Femur (tissue), 1 donor: ENCODE results near the gene CIP2A.

ENCODE experiments used
- DNase-seq: peaks from one replicate; pipeline ENCODE4 v3.0.0-alpha.2; 2017

The CIP2A gene

GRCh38 chr3:108555966-108556581, 33.2 kb downstream of the CIP2A start:
- no peak for DNase-seq

DNA sequence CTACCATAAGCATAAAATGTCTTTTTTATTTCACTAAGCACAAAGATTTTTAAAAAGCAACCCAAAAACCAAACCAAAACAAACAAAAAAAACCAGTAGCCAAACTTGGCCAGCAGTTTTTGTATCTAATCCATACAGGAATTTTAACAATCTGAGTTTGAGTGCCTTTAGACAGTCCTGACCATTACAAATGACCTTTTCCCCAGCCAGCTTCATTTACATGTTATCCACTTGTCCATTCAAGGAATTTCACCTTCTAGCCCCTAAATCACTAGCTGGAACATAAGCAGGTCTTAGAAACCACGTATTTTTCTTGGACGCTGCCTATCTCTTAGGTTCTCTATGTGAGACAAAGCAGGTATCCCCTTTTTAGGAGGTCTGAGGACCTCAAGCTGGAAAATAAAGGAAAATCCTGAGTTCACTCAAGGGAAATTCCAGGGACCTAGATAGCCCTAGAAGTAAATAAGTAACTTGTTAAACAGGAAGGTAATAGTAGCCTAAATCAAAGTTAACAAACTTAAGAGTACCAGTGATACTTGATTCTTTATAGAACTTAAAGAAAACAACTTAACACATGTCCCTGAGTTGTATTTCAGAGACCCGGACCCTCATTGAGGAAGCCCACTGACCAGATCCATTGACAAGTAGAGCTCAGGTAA, 34.2 kb downstream of the CIP2A start:
- no peak for DNase-seq

DNA sequence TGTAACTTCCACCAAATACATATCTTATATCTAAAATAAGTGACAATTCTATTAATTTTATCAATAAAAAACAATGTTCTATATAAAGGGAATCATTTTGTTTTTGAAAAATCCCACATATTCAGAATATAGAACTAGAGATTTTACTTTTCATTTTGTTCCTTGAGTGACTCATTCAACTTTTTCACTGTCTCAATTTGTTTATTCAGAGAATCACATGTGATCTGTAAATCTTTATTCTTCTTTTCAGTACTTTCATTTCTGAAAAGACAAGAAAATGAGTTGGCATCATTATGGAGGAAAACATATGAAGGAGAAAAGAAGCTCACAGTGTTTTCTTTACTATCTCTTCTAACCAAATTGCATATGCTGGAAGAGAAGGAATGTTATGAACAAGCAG, 35.0 kb downstream of the CIP2A start:
- no peak for DNase-seq

- no peak for DNase-seq
Observed at GRCh38 chr3:108552267-108553159, 36.7 kb downstream of the CIP2A start.

DNA sequence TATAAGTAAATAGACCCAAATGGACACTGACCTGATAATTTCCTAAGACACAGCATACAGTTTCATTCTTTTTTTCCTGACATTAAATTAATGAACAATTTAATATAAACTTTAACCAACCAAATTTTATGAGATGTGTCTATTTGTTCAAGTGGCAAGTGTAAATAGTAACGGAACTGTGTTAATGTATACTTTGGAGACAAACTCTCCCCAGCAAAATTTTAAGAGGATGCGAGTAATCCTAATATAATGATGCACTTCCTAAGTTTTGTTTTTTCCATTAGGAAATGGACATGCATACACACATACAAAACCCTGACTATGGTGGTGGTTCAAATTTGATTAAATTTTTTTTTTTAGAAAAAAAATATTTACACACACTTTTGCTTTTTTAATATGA, 40.4 kb downstream of the CIP2A start:
- no peak for DNase-seq

DNA sequence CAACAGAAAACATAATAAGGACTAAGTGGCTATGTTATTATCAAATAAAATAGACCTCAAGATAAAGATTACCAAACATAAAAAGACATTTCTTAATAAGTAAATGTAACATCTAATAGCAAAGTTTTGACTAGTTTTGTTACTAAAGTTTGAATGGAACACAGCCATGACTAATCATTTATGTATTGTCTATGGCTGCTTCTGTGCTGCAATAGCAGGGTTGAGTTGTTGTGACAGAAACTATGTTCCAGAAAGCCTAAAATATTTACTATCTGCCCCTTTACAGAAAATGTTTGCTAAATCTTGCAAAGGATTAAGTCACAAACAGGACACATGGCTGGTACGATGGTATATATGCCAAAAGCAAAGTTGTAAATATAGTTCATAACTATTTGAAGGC, 40.9 kb downstream of the CIP2A start:
- no peak for DNase-seq

DNA sequence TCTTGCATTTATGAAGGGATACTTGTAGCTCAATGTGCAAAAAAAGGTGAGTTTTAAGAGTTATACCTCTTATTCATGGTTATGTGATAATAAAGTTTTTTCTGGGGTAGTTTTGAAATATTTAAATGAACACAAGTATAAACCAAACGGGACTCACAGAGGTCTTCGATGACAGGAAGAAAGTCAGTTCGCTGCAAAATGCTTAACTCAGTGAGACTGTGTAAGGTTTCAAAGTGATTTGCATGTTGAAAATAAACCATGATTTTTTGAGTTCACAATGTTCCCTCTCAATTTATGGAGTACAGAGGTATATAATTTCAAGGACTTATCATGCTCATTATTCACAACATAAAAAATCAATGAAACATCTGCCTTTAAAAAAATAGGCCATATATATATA, 42.5 kb downstream of the CIP2A start:
- no peak for DNase-seq

GRCh38 chr3:108546247-108546646, 43.0 kb downstream of the CIP2A start:
- no peak for DNase-seq

- no peak for DNase-seq
Observed at GRCh38 chr3:108538083-108538482, 51.2 kb downstream of the CIP2A start.

DNA sequence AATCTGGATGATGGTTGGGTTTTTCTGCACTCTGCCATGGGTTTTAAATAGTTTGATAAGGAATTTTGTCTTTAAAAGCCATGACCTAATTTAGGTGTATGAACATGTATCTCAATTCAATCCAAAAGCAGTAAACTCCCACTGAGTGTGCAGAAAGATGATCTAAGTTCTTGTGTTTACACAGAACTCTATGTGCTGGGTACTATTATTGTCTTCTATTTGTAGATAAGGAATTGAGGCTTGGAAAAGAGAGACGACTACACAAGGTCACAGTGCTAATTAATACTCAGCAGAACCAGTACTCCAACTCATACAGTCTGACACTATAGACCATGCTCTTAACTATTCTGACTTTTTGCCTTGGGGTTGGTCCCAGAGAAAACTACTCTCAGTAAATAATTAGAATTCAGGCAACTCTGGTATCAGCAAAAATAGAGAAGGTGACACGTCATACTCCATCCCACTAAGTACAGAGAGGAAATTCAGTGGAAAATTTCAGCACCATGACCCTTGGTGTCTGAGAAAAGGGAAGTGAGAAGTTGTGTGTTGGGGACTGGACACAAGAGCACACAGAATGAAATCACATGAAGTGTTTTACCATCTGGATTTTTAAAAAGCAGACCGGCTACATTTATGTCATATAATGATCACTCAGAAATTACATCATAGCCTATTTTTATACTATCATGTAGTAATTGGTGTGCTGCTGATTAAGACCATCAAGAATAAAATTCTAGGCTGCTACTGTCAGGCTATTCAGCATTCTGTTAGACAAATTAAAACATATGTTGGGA, 60.6 kb downstream of the CIP2A start:
- DNase-seq = no peak

DNA sequence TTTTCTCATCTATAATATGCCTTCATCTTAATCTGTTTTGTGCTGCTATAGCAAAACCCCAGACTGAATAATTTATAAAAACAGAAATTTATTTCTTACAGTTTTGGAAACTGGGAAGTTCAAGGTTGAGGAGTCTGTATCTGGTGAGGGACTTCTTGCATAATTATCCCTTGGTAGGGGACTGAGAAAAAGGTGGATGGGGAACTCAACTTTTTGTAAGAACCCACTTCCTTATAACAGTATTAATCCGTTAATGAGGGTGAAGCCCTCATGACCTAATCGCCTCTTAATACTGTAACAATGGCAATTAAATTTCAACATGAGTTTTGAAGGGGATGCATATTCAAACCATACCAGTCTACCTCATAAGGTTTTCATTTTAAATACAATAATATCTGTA, 61.4 kb downstream of the CIP2A start:
- no peak for DNase-seq

- no peak for DNase-seq
Observed at GRCh38 chr3:108527109-108527508, 62.1 kb downstream of the CIP2A start.

- DNase-seq = no peak
Observed at GRCh38 chr3:108525971-108526370, 63.3 kb downstream of the CIP2A start.

- DNase-seq = no peak
Observed at GRCh38 chr3:108525256-108525655, 64.0 kb downstream of the CIP2A start.

DNA sequence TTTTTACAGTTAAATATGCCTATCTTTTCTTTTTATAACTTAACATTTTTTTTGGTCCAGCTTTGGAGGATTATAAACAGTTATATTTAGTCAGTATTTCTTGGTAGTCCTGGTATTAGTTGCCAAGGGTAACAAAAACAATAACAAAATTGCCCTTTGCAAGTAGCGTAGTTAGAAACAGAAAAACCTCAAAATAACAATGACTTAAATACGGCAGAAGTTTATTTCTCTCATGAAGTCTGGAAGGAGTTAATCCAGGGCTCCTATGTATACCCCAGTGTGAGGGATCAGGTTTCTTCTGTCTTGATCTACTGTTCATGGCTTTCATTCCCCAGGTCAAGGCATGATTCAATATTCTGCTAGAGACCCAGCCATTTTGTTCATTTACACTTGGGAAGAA, 64.7 kb downstream of the CIP2A start:
- no peak for DNase-seq

- no peak for DNase-seq
Observed at GRCh38 chr3:108518895-108519294, 70.3 kb downstream of the CIP2A start.

DNA sequence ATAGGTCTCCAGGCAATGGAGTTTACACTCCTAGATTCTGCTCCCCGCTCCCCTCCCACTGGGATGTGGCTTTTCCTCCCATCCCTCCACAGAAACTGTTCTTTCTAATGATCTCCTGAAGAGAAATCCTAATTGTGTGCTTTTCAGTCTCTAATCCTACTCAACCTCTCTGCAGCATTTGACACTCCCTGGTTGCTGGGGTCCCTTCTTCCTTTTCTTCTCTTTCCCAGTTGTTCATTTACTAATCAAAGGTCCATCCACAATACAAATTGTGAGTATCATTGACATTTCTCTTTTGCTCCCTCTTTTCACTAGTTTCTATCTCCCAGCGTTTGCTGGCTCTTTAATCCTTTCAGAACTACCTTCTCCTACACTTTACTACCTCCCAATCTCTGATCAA, 72.4 kb downstream of the CIP2A start:
- no peak for DNase-seq

- DNase-seq = no peak
Observed at GRCh38 chr3:108513961-108514360, 75.3 kb downstream of the CIP2A start.

DNA sequence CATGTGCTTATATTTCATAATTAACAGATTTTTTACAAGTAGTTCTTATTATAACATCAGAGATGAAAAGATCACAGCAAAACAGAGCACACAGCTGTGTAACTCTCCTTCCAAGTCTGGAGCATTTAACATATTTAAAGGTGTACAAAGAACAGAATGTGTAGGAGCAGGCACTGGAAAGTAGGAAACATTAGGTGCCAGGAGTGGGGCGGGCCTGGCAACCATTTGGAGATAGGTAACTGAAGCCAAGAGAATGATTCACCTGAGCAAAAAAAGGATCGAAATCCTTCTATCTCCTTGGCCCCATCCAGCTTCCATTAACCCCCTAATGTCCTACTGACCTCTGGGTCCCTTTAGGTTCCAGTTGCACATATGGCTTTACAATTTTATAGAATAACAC, 76.6 kb downstream of the CIP2A start:
- DNase-seq = no peak

DNA sequence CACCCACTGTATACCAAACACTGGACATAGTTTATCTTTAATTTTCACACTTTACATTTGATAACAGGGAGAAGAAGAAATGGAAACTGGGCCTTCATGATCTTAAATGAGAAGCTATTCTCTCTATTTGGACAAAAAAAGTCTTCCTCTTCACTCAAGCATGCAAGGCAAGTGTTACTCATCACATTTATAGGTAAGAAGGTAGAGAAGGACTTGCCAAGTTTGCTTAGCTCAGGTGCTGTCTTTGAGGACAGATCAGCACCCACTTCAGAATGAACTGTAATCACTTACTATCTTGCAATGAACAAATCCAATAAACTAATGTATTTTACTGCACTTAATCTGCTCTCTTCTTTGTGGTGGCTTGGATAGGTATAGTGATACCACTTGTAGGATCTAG, 77.7 kb downstream of the CIP2A start:
- no peak for DNase-seq

GRCh38 chr3:108511055-108511454, 78.2 kb downstream of the CIP2A start:
- no peak for DNase-seq

GRCh38 chr3:108510496-108510895, 78.7 kb downstream of the CIP2A start, which contains the start of gene MYH15:
TSS of gene MYH15 (minus strand) at chr3:108510596. CDS start at chr3:108510530, 66 bp downstream.
- DNase-seq = no peak

- DNase-seq = no peak
Observed at GRCh38 chr3:108509871-108510270, 79.4 kb downstream of the CIP2A start.
